GM18520 (cell line): Measurements from ENCODE around the gene ITPR1.
A peak's percentile ranks its signal among the peaks of the same experiment; 100 is the strongest.

Source experiments
- ATAC-seq: cut with Tn5 transposase; IDR thresholded peaks from one replicate; pipeline ENCODE4 v1.9.1; 2021; ENCODE audit not compliant: unreplicated experiment

ITPR1 gene

GRCh38 chr3:4821338-4821737 lies 328.2 kb downstream of the ITPR1 start:
- no peak for ATAC-seq

GRCh38 chr3:4821975-4822374 lies 328.8 kb downstream of the ITPR1 start:
- no peak for ATAC-seq

- ATAC-seq, result no peak
Measured at GRCh38 chr3:4822568-4822967, 329.4 kb downstream of the ITPR1 start.

GRCh38 chr3:4823385-4823784 lies 330.2 kb downstream of the ITPR1 start:
- no peak for ATAC-seq

- ATAC-seq, result no peak
Measured at GRCh38 chr3:4823986-4824925, 331.1 kb downstream of the ITPR1 start.

- no peak for ATAC-seq
Measured at GRCh38 chr3:4824926-4825325, 331.8 kb downstream of the ITPR1 start.

GRCh38 chr3:4825436-4826236 lies 332.5 kb downstream of the ITPR1 start:
- no peak for ATAC-seq

GRCh38 chr3:4826237-4827100 lies 333.3 kb downstream of the ITPR1 start:
- no peak for ATAC-seq

GRCh38 chr3:4827767-4828166 lies 334.6 kb downstream of the ITPR1 start:
- ATAC-seq, result no peak

- no peak for ATAC-seq
Measured at GRCh38 chr3:4828279-4829030, 335.3 kb downstream of the ITPR1 start.

- peak; percentile 45 for ATAC-seq
Measured at GRCh38 chr3:4829031-4829394, 335.9 kb downstream of the ITPR1 start.

GRCh38 chr3:4830586-4830914 lies 337.4 kb downstream of the ITPR1 start:
- no peak for ATAC-seq

GRCh38 chr3:4831580-4831950 lies 338.4 kb downstream of the ITPR1 start:
- no peak for ATAC-seq

GRCh38 chr3:4833471-4833870 lies 340.3 kb downstream of the ITPR1 start:
- ATAC-seq, result no peak

GRCh38 chr3:4834403-4834866 lies 341.3 kb downstream of the ITPR1 start:
- peak; percentile 49 for ATAC-seq

- no peak for ATAC-seq
Measured at GRCh38 chr3:4835616-4836043, 342.5 kb downstream of the ITPR1 start.

- ATAC-seq, result no peak
Measured at GRCh38 chr3:4836516-4836915, 343.4 kb downstream of the ITPR1 start.

- ATAC-seq, result no peak
Measured at GRCh38 chr3:4837374-4837930, 344.3 kb downstream of the ITPR1 start.

GRCh38 chr3:4838621-4839022 lies 345.5 kb downstream of the ITPR1 start:
- peak; percentile 46 for ATAC-seq

GRCh38 chr3:4839278-4839677 lies 346.1 kb downstream of the ITPR1 start:
- no peak for ATAC-seq
